Ishikawa (cell line): ENCODE data around the gene GTF2IRD1.
A peak's percentile ranks its signal among the peaks of the same experiment; 100 is the strongest.

Experiments
- CEBPB ChIP-seq: IDR thresholded peaks from 2 replicates; pipeline ENCODE4 v1.6.1; 2012
- CREB1 ChIP-seq: IDR thresholded peaks from 2 replicates; pipeline ENCODE4 v1.6.1; 2012; ENCODE audit warnings: low read depth
- EGR1 ChIP-seq: IDR thresholded peaks from 2 replicates; pipeline ENCODE4 v1.6.1; 2012
- EP300 ChIP-seq: IDR thresholded peaks from 2 replicates; pipeline ENCODE4 v1.6.1; 2012; ENCODE audit warnings: borderline replicate concordance
- FOXM1 ChIP-seq: IDR thresholded peaks from 2 replicates; pipeline ENCODE4 v1.6.1; 2012; ENCODE audit warnings: low read depth, borderline replicate concordance
- NFIC ChIP-seq: IDR thresholded peaks from 2 replicates; pipeline ENCODE4 v1.6.1; 2012
- RAD21 ChIP-seq: IDR thresholded peaks from 2 replicates; pipeline ENCODE4 v1.6.1; 2012; ENCODE audit warnings: low read depth
- TAF1 ChIP-seq: IDR thresholded peaks from 2 replicates; pipeline ENCODE4 v1.6.1; 2012; ENCODE audit warnings: low read depth, mild to moderate bottlenecking
- TCF12 ChIP-seq: IDR thresholded peaks from 2 replicates; pipeline ENCODE4 v1.6.1; 2012; ENCODE audit warnings: low read depth
- TEAD4 ChIP-seq: IDR thresholded peaks from 2 replicates; pipeline ENCODE4 v1.6.1; 2012
- USF1 ChIP-seq: IDR thresholded peaks from 2 replicates; pipeline ENCODE4 v1.6.1; 2012
- YY1 ChIP-seq: IDR thresholded peaks from 2 replicates; pipeline ENCODE4 v1.6.1; 2012; ENCODE audit warnings: low read depth
- ZBTB7A ChIP-seq: IDR thresholded peaks from 2 replicates; pipeline ENCODE4 v1.6.1; 2012; ENCODE audit warnings: low read depth
- TF ChIP-seq, protein P1 (sequence below): IDR thresholded peaks from 2 replicates; pipeline ENCODE4 v1.6.1; 2012
- TF ChIP-seq, protein P2 (sequence below): IDR thresholded peaks from 2 replicates; pipeline ENCODE4 v1.6.1; 2012; ENCODE audit warnings: low read depth, mild to moderate bottlenecking

GTF2IRD1 gene

GRCh38 chr7:74480861-74481417 is 27.2 kb downstream of the GTF2IRD1 start:
- TF ChIP-seq CEBPB (peak; percentile 95), TEAD4 (peak; percentile 81), USF1 (no peak), EP300 (peak; percentile 64; the same call in 1 of the 2 replicates), NFIC (peak; percentile 28; the same call in 1 of the 2 replicates), TCF12 (peak; percentile 68), EGR1 (no peak), TAF1 (no peak), FOXM1 (no peak), CREB1 (no peak), ZBTB7A (0 out of 2 replicates have a peak, but pooled peaks have one; percentile 28), YY1 (no peak), RAD21 (no peak)
- TF ChIP-seq, protein P1, sequence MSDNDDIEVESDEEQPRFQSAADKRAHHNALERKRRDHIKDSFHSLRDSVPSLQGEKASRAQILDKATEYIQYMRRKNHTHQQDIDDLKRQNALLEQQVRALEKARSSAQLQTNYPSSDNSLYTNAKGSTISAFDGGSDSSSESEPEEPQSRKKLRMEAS, result peak; percentile 46
- TF ChIP-seq, protein P2, sequence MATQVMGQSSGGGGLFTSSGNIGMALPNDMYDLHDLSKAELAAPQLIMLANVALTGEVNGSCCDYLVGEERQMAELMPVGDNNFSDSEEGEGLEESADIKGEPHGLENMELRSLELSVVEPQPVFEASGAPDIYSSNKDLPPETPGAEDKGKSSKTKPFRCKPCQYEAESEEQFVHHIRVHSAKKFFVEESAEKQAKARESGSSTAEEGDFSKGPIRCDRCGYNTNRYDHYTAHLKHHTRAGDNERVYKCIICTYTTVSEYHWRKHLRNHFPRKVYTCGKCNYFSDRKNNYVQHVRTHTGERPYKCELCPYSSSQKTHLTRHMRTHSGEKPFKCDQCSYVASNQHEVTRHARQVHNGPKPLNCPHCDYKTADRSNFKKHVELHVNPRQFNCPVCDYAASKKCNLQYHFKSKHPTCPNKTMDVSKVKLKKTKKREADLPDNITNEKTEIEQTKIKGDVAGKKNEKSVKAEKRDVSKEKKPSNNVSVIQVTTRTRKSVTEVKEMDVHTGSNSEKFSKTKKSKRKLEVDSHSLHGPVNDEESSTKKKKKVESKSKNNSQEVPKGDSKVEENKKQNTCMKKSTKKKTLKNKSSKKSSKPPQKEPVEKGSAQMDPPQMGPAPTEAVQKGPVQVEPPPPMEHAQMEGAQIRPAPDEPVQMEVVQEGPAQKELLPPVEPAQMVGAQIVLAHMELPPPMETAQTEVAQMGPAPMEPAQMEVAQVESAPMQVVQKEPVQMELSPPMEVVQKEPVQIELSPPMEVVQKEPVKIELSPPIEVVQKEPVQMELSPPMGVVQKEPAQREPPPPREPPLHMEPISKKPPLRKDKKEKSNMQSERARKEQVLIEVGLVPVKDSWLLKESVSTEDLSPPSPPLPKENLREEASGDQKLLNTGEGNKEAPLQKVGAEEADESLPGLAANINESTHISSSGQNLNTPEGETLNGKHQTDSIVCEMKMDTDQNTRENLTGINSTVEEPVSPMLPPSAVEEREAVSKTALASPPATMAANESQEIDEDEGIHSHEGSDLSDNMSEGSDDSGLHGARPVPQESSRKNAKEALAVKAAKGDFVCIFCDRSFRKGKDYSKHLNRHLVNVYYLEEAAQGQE, result no peak

DNA sequence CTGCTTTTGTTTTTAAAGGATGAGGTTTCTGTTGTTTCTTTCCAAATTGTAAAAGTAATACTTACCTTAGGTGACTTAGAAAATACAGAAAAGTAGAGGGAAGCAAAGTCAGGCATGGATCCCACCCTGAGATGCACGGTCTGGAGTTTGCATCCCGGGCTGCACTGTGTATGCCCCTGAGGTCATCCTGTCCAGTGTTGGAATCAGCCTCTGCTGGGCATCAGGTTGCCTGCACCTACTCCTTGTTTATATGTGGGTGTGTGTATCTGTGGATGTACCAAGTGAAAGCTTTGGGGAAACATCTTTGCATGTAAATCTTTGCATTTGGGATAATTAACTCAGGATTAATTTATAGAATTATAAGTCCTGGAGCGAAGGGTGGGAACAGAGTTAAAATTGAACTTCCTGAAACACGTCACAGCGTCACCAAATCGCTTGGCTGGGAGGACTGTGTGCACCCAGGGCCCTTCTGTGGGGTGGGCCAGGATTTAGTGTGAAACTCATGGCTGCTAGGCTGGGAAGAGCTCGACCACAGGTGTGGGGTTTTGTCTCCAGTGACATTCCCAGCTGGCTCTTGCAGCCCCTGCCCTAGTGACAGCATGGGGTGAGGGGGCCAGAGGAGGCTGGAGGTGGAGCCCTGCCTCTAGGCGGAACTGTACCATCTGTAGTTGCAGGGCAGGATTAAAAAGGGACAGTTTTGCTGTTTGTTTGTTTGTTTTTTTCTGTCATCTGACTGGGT is 27.9 kb downstream of the GTF2IRD1 start:
- TF ChIP-seq FOXM1, result no peak
- TF ChIP-seq TAF1, result no peak
- TF ChIP-seq NFIC, result no peak
- no peak for TF ChIP-seq RAD21
- no peak for TF ChIP-seq EP300
- TF ChIP-seq CREB1, result no peak
- TF ChIP-seq, protein P1, result no peak
- no peak for TF ChIP-seq CEBPB
- no peak for TF ChIP-seq TEAD4
- no peak for TF ChIP-seq TCF12
- TF ChIP-seq, protein P2, result no peak
- TF ChIP-seq YY1, result no peak
- no peak for TF ChIP-seq USF1
- TF ChIP-seq ZBTB7A, result no peak
- no peak for TF ChIP-seq EGR1

- TF ChIP-seq CEBPB, result peak; percentile 32; the same call in 1 of the 2 replicates
- TF ChIP-seq, protein P1, result no peak
These were observed 28.4 kb downstream of the GTF2IRD1 start for GRCh38 chr7:74482197-74482467.

DNA sequence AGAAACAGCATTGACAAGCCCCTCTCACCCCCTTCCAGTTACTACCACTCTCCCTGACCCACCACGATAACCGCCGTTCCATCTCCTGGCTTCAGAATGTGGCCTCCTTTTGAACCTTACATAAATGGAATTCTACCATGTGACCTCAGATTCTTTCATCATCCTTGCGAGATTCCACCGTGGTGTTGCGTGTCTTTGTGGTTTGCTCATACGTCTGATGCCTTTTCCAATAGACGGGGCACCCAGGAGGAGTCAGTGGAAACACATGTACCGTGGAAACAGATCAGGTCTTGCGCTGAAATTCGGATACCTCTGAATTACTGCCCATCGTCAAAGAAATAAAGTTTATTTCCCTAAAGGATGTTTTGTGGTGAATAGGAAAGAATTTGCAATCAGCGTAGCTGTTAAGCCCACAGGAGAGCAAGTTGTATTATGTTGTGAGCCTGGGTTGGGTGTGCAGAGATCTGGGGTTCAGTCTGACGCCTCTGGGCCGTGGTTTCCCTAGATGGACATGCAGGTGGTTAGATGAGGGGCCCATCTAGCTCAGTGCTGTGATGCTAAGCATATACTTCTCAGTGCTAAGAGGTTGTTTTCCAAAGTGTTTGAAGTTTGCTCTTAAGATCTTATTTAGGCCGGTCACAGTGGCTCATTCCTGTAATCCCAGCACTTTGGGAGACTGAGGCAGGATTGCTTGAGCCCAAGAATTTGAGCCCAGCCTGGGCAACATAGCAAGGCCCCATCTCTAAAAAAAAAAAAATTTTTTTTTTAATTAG is 29.1 kb downstream of the GTF2IRD1 start:
- TF ChIP-seq RAD21 (no peak), ZBTB7A (no peak), TCF12 (no peak), EP300 (peak; percentile 71), YY1 (no peak), NFIC (peak; percentile 46), FOXM1 (no peak), CREB1 (peak; percentile 53; the same call in 1 of the 2 replicates), CEBPB (peak; percentile 90), TAF1 (no peak), EGR1 (no peak), TEAD4 (peak; percentile 87), USF1 (peak; percentile 79)
- TF ChIP-seq, protein P2, result no peak
- TF ChIP-seq, protein P1, result no peak; the same call in 1 of the 2 replicates
